HG03457 (cell line): Measurements from ENCODE around the gene FSTL4.
"Not testable (repeated sequence)": the region's sequence is repeated elsewhere in the genome, so short reads cannot be mapped to it uniquely, and the experiment has no call there.

Source experiments
- ATAC-seq: cut with Tn5 transposase; IDR thresholded peaks from one replicate; pipeline ENCODE4 v1.9.1; 2021; ENCODE audit warnings: moderate number of reproducible peaks; ENCODE audit not compliant: unreplicated experiment

FSTL4 gene

DNA sequence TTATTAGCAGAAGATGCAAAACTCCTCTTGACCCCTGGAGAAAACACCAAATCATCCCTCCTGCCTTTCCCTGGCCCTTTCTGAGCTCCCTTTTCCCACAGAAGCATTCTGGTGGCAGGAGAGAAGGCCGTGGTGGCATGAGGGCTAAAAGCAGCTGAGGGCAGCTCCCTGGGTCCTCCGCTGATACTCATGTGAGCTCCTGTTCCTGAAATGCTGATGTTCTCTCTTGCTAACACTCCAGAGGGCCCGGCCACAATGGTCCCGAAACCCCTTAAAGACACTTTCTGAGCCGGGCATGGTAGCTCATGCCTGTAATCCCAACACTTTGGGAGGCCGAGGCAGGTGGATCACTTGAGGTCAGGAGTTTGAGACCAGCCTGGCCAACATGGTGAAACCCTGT is 377.4 kb downstream of the FSTL4 start:
- no peak for ATAC-seq

DNA sequence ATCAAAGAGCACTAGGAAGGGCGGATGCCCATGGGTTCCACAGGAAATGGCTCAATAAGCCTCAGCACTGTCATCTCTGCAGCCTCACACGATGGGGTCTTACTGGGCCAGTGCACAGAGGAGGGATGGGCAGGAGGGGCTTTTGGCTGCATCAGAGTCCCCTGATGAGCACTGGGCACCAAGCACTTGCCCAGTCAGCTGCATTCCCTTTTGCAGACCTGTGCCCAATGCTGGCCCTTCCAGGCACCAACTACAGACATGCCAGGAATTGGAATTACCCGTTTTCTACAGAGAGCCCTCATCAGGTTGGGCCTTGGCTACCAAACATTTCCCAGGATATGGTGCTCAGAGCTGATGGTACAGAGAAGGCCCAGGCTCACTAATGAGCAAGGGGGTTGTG is 378.1 kb downstream of the FSTL4 start:
- ATAC-seq: no peak

DNA sequence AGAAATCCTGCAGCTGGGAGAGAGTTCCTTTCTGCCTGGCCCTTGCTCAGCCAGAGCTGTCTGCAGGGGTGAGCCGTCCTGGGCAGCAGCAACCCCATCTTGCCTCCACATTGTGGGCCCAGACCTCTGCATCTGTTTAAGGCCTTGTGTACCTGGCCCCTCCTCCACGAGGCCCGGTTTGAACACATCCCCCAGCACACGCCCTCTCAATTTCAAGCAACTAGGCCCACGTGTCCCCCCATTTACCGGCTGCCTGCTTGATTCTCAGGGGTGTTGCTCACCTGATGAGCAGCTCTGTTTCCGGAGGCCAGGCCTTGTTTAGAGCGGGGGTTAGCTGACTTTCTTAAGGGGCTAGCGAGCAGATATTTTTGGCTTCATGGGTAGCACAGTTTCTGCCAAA is 378.7 kb downstream of the FSTL4 start:
- ATAC-seq: no peak

GRCh38 chr5:133232911-133233310 is 379.4 kb downstream of the FSTL4 start:
- ATAC-seq: no peak

DNA sequence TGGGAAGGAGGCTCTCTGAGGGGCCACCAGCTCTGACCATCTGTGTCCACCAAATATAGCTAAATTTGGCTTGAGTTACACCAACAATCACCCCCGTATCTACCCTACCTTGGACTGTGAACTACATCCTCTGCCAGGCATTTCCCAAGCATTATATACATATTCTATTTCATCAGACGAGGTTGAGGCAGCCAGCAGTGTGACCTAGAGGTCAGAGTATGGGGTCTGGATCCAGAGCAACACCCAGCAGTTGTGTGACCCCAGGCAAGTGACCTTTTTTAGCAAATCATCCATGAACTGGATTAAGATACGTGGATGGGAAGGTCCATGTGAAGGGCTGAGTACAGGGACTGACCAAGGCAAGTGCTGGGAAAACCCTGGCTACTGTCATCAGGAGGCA is 379.9 kb downstream of the FSTL4 start:
- ATAC-seq: no peak

DNA sequence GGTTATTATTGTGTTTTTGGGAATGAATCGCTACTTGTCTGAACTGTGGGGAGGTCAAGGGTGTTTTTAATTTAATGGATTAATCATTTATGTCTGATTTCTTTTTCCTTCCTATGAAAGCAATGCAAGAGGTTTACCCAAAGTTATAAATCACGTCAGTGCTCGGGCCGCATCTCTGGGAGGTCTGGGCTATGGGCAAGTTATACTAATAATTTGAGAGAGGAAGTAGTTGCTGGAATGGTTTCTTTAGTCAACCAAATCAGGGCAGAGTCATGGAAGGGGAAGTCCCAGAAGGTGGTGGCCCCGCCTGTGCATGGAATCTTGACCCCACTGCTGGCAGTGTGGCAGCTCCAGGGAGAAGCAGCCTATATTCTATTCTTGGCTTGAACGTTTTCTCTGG is 380.3 kb downstream of the FSTL4 start:
- ATAC-seq: no peak

DNA sequence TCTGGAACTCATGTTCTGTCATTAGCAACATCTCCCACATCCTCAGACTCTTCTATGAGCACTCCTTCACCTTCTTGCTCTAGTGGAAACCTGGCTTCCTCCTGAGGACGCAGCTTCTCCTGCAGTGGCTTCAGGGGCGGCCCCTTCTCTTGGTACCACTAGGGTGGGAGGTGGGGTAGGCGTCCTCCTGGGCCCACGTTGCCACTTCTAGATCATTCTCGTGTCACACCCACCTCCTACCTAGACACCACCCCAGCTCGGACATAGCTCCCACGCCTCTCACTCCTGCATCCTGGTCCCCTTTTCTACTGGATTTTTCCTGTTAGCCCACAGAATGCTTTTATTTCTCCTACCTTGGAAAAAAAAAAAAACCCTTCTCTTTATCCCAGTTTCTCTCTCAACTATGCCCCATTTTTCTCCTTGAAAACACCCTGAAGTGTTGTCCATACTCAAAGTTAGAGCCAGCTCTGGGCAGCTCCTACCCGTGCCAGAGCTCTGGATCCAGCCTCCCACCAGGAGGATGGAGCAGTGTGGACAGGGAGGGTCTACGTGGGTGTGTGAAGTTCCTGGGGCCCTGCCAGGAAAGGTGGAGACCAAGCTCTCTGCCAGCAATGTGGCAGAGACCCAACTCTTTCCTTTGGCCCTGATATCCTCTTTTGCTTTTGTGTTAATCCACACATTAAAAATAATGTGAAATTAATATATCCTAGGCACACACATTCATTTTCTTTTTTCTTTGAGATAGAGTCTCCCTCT is 381.3 kb downstream of the FSTL4 start:
- no peak for ATAC-seq

GRCh38 chr5:133229931-133230664 is 382.2 kb downstream of the FSTL4 start:
- ATAC-seq: no peak

DNA sequence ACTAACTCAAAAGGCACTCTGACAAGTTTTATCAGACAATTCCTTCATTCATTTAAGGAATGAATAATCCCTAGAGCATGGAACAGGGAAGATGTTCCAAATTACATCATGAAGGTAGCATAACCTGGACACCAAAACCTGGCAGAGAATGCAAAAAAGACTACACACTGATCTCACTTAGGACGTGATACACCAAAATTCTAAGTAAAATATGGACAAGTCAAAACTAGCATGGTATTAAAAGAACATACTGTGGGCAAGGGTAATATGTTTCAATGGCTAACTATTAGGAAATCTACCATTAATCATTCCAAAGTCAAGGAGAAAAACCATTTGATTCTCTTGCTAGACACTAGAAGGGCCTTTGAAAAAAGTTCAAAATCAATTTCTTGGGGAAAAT is 384.0 kb downstream of the FSTL4 start:
- ATAC-seq: no peak

- ATAC-seq: no peak
Observed at GRCh38 chr5:133227897-133228296, 384.4 kb downstream of the FSTL4 start.

GRCh38 chr5:133227082-133227481 is 385.3 kb downstream of the FSTL4 start:
- no peak for ATAC-seq

- ATAC-seq: no peak
Observed at GRCh38 chr5:133226186-133226585, 386.2 kb downstream of the FSTL4 start.

GRCh38 chr5:133225671-133226152 is 386.6 kb downstream of the FSTL4 start:
- no peak for ATAC-seq

GRCh38 chr5:133222979-133223378 is 389.4 kb downstream of the FSTL4 start:
- no peak for ATAC-seq

GRCh38 chr5:133222521-133222920 is 389.8 kb downstream of the FSTL4 start:
- no peak for ATAC-seq

- ATAC-seq: no peak
Observed at GRCh38 chr5:133222040-133222439, 390.3 kb downstream of the FSTL4 start.

DNA sequence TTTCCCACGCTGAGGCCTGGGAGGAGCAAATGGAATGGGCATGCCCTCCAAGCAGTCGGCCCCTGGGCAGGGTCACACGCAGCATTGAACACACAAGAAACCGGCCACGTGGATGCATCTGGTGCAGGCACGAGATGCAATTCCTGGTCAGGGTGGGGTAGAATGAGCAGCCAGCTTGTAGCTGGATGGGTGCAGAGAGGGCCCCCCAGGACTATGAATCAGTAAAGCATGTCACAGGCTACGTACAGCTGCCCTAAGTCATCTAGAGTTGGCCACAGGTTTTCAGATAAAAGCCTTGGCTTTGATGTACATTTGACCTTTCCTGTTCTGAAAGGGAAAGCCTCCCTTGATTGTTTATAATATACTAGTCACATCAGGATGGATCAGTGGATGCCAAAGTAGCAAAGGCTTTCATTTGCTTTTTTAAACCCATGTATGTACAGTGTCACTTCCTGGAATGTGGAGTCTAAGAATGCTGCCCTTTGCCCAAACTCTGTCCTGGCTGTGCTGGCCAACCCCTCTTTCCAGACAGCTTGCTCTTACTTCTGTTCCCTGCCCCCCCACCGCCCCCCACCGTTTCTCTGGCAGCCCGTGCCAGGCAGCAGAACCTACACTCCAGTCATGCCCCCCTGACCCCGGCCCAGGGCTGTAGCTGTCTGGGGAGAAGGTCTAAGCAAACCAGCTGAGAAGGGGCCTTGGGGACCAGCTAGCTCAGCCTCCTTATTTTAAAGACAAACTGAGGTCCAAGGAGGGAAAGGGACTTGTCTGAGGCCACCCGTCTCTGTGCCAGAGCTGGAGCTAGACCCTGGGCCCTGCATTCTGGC is 391.3 kb downstream of the FSTL4 start:
- no peak for ATAC-seq

DNA sequence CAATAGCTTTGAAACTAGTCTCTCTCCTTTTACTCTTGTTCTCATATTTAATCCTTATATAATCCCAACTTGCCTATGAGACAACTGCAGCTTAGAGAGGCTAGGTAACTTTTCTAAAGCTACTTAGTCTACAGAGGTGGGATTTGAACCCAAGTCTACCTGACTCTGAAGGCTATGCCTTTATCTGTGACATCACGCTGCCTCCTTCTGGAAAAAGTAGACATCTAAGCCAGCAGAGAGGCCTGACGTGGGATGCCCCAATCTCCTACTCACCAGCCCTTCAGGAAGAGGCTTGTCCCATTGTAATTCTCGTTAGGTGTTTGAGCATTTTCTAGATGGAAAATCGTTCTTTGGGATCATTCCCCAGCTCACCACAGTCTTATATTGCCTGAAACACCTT is 393.0 kb downstream of the FSTL4 start:
- ATAC-seq: no peak

DNA sequence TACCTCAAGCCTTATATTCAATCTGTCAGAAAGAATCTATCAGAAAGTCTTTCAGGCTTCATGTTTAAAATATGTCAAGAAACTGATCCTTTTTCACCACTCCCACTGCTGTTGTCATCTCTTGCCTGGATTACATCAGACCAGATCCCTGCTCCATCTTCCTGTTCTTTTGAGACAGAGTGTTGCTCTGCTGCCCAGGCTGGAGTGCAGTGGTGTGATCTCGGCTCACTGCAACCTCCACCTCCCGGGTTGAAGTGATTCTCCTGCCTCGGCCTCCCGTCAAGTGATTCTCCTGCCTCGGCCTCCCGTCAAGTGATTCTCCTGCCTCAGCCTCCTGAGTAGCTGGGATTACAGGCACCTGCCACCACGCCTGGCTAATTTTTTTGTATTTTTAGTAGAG is 396.2 kb downstream of the FSTL4 start:
- ATAC-seq: not testable (repeated sequence)

DNA sequence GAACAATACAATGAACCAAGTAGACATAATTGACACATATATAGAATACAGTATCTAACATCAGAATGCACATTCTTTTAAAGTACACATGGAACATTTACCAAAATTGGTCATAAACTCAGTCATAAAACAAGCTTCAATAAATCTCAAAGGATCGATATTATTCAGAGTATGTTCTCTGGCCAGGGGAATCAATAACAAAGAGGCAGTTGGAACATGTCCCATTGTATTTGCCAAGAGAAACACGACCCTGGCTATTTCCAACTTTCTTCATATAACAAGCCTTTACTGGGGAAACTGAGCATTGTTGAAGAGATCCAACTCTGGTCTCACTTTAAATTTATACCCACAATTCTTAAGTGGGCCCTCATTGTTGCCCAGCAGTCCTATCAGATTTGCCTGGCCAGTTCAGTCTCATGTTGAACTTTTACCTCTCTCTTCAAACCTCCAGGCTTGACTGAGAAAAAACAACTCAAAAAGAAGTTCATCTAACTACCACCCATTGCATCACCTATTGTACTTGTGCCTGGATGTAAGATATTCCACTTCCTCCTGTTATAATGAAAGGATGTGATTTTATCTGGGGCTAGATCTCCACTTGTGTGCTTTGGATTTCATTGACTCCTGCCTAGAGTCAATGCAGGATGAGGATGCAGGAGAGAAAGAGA is 398.1 kb downstream of the FSTL4 start:
- no peak for ATAC-seq

DNA sequence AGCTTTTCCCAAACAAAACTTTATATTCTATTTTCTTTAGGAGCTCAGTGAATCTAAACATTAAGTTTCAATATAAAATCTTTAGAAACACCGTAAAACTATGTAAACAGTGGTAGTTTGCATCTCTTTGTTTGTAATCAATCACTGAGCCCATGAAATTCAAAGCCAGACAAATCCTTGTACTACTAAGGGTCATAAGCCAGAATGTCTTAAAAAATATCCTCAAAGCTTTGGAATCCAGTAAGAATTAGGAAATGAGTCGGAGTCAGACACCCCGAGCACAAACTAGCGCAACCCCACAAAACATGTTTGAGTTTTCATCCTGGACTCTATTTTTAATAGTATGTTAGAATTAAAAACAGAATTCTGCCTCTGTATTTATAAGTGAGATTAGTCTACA is 406.7 kb downstream of the FSTL4 start:
- ATAC-seq: no peak
